ENCODE data around the gene NAP1L4. TPM values are rescaled to one million over a fixed set of nuclear protein-coding genes. Genes with fewer than 3 reads are reported as not detected.

Gene NAP1L4
- total RNA-seq, 1 donor from 2014 or later, result 171 TPM

- H3K4me3 Mint-ChIP-seq, result no peak overlapping the region
- no peaks in the 10 kb centered on the region for H3K9me3 Mint-ChIP-seq
- H3K36me3 Mint-ChIP-seq, result peaks cover 70% of the 10 kb centered on the region
- H3K27ac Mint-ChIP-seq, result no peak overlapping the region
- H3K27me3 Mint-ChIP-seq (ENCODE audit: low read depth), result no peaks in the 10 kb centered on the region
- no peaks in the 10 kb centered on the region for H3K4me1 Mint-ChIP-seq
- no peak for DNase-seq (ENCODE audit: low spot score in 2 of 2, unreplicated experiment in 2 of 2)
- TF ChIP-seq, protein P1, sequence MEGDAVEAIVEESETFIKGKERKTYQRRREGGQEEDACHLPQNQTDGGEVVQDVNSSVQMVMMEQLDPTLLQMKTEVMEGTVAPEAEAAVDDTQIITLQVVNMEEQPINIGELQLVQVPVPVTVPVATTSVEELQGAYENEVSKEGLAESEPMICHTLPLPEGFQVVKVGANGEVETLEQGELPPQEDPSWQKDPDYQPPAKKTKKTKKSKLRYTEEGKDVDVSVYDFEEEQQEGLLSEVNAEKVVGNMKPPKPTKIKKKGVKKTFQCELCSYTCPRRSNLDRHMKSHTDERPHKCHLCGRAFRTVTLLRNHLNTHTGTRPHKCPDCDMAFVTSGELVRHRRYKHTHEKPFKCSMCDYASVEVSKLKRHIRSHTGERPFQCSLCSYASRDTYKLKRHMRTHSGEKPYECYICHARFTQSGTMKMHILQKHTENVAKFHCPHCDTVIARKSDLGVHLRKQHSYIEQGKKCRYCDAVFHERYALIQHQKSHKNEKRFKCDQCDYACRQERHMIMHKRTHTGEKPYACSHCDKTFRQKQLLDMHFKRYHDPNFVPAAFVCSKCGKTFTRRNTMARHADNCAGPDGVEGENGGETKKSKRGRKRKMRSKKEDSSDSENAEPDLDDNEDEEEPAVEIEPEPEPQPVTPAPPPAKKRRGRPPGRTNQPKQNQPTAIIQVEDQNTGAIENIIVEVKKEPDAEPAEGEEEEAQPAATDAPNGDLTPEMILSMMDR (IDR thresholded peaks at IDR 0.05; ENCODE audit: unreplicated experiment), result no peak
These were observed 28.9 kb downstream of the NAP1L4 start for GRCh38 chr11:2963112-2963754.

DNA sequence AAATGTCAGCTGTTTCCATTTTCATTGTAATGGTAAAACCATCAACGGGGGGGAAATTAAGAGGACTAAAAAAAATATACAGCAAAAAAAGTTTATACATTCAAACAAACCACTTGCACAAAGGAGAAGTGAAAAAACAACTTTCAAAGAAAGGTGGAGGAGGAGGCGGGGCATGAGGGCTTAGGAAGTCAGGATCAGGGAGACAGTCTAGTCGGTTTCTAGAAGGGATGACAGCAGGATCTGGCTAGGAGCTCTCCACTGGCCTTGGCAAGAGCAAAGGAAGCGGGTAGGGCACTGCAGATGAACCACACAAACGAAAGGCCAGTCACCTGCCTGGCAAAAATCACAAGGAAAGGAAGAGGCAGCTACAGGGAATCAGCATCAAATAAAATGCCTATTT, 31.0 kb downstream of the NAP1L4 start:
- DNase-seq (ENCODE audit: low spot score in 2 of 2, unreplicated experiment in 2 of 2), result no peak
- Mint-ChIP-seq H3K36me3 (peaks cover 57% of the 10 kb centered on the region), H3K27me3 (ENCODE audit: low read depth) (no peaks in the 10 kb centered on the region)

GRCh38 chr11:2960139-2960538, 32.0 kb downstream of the NAP1L4 start:
- TF ChIP-seq, protein P1 (IDR thresholded peaks at IDR 0.05; ENCODE audit: unreplicated experiment), result no peak

More for the DNA sequence above, 31.0 kb downstream of the NAP1L4 start:
- Mint-ChIP-seq H3K4me3 (no peak overlapping the region), H3K27ac (no peak overlapping the region), H3K9me3 (no peaks in the 10 kb centered on the region), H3K4me1 (no peaks in the 10 kb centered on the region)
- TF ChIP-seq, protein P1 (IDR thresholded peaks at IDR 0.05; ENCODE audit: unreplicated experiment), result no peak

DNA sequence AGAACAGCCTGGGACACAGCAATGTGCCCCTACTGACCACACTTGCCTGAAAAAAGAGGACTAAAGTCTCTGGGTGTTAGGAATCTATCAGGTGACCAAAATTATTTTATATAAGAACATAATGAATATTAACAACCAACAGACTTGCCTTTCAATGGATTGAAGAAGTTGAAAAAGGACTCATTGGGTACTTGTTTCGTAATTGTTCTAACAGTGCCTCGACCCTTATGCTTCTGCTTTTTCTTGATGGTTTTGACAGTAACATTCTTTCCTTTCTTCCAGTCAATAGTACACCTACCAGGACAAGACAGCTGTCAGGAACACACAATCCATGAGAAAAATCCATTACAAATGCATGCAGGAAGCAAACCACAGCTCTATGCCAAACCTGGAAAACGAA, 33.9 kb downstream of the NAP1L4 start:
- H3K27me3 Mint-ChIP-seq (ENCODE audit: low read depth), result no peaks in the 10 kb centered on the region
- H3K36me3 Mint-ChIP-seq, result peaks cover 62% of the 10 kb centered on the region
- H3K9me3 Mint-ChIP-seq, result no peaks in the 10 kb centered on the region
- no peaks in the 10 kb centered on the region for H3K4me1 Mint-ChIP-seq
- TF ChIP-seq, protein P1 (IDR thresholded peaks at IDR 0.05; ENCODE audit: unreplicated experiment), result no peak
- no peak overlapping the region for H3K27ac Mint-ChIP-seq
- DNase-seq (ENCODE audit: low spot score in 2 of 2, unreplicated experiment in 2 of 2), result no peak
- H3K4me3 Mint-ChIP-seq, result no peak overlapping the region

More at GRCh38 chr11:2960139-2960538, 32.0 kb downstream of the NAP1L4 start:
- H3K4me3 Mint-ChIP-seq, result no peak overlapping the region
- H3K36me3 Mint-ChIP-seq, result peaks cover 59% of the 10 kb centered on the region
- H3K9me3 Mint-ChIP-seq, result no peaks in the 10 kb centered on the region
- H3K27ac Mint-ChIP-seq, result no peak overlapping the region
- H3K4me1 Mint-ChIP-seq, result no peaks in the 10 kb centered on the region
- H3K27me3 Mint-ChIP-seq (ENCODE audit: low read depth), result no peaks in the 10 kb centered on the region
- DNase-seq (ENCODE audit: low spot score in 2 of 2, unreplicated experiment in 2 of 2), result no peak

DNA sequence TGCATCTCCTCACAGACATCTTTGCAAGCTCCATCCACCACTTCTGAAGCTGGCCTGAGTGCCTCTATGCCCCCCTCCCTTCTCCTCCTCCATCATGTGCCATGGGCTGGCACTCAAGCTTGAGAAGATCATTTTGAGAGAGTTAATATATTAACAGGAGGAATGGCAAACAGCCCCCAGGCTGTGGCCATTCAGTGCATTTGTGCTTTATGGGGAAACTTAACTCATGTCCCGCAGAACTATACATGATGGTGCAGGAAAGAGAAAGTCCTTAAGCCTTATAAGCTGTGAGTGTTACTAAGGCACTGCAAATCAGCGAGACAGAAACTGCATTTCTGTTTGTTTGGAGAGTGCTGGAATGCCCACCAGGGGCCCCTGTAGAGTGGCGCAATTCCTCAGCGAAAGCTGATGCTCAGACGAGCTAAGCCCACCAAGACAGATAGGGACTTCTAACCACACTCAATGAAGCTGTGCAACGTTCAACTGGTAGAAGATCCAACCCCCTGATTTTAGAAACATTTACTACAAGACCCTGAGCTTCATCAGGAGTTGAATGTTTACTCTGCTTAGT, 36.1 kb downstream of the NAP1L4 start:
- peaks cover 59% of the 10 kb centered on the region for H3K36me3 Mint-ChIP-seq

More for the DNA sequence above, 36.1 kb downstream of the NAP1L4 start:
- Mint-ChIP-seq H3K27ac (no peak overlapping the region), H3K4me1 (no peaks in the 10 kb centered on the region), H3K4me3 (no peak overlapping the region), H3K27me3 (ENCODE audit: low read depth) (no peaks in the 10 kb centered on the region), H3K9me3 (no peaks in the 10 kb centered on the region)
- no peak for DNase-seq (ENCODE audit: low spot score in 2 of 2, unreplicated experiment in 2 of 2)
- TF ChIP-seq, protein P1 (IDR thresholded peaks at IDR 0.05; ENCODE audit: unreplicated experiment), result no peak

All from mesothelial cell of epicardium (in vitro differentiated cells).